Epithelial cell of prostate (primary cell): ENCODE data around the gene SELENOS.

Experiments used
- DNase-seq: peaks from one replicate; pipeline ENCODE4 v3.0.0-alpha.2; 2011; ENCODE audit warnings: low read depth, low spot score
- H3K27ac ChIP-seq: fragments of 450-650 bp; 2 replicates; pipeline ENCODE4 v1.5.1; 2017; ENCODE audit warnings: mild to moderate bottlenecking

The SELENOS gene, protein sequence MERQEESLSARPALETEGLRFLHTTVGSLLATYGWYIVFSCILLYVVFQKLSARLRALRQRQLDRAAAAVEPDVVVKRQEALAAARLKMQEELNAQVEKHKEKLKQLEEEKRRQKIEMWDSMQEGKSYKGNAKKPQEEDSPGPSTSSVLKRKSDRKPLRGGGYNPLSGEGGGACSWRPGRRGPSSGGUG

GRCh38 chr15:101277038-101277822 lies at the start of gene SELENOS:
SELENOS (minus strand) TSS chr15:101277485; CDS start chr15:101277417, 68 bp downstream.
- peak; percentile 37 for DNase-seq

GRCh38 chr15:101326462-101327146 lies 49.3 kb upstream of the SELENOS start:
- DNase-seq, result no peak
- no peak overlapping the region for H3K27ac ChIP-seq

More at GRCh38 chr15:101277038-101277822, at the start of gene SELENOS:
- peak within 1 kb of the TSS; percentile 73 for H3K27ac ChIP-seq

DNA sequence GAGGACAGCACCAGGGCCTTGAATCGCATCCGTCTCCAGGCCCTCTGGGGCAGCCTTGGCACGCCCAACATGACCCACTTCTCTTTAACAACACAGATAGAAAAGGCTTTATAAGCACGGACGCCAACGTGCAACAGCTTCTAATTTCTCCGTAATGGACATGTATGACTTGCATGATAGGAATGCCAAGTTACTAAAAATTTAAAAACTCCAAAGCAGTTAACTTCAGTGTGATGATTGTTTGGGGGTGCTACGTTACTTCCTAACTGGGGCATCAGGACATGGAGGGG lies 48.7 kb upstream of the SELENOS start:
- H3K27ac ChIP-seq, result no peak overlapping the region
- DNase-seq, result no peak

- no peak overlapping the region for H3K27ac ChIP-seq
- DNase-seq, result no peak
Measured at GRCh38 chr15:101325263-101326025, 48.2 kb upstream of the SELENOS start.

- DNase-seq, result no peak
- no peak overlapping the region for H3K27ac ChIP-seq
Measured at GRCh38 chr15:101324524-101325177, 47.4 kb upstream of the SELENOS start.

DNA sequence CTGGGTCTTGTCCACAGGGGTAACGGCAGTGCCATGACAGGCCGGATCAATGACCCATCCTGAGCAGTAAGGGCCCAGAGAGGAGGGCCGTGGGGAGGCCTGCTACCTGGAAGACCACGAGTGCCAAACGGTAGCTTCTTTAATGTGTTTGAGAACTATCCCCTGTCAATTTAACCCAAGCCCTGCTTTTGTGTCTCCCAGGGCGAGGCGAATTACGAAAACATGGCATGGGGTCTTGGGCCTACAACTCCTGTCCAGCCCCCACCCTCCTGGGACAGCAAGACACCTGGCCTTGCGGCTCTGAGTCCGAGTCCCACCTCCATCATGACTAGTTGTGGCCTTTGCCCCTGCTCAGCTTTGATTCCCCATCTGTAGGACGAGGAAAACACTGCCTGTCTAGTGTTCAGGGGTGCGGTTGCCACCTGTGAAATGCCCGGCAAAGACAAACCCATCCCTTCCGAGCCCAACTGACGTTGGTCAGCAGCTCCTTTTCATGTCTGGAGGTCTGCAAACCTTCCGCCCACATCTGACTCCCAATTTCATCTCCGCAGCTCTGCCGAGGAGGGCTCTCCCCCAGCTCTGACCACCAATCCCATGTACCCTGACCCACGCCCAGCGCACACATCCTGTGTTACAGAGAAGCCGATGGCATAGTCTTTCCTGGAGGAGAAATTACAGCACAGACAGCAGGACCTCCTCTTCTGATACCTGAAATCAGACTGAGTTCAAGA lies 46.7 kb upstream of the SELENOS start:
- no peak for DNase-seq
- H3K27ac ChIP-seq, result no peak overlapping the region

GRCh38 chr15:101322854-101323477 lies 45.7 kb upstream of the SELENOS start:
- H3K27ac ChIP-seq, result no peak overlapping the region
- DNase-seq, result no peak

DNA sequence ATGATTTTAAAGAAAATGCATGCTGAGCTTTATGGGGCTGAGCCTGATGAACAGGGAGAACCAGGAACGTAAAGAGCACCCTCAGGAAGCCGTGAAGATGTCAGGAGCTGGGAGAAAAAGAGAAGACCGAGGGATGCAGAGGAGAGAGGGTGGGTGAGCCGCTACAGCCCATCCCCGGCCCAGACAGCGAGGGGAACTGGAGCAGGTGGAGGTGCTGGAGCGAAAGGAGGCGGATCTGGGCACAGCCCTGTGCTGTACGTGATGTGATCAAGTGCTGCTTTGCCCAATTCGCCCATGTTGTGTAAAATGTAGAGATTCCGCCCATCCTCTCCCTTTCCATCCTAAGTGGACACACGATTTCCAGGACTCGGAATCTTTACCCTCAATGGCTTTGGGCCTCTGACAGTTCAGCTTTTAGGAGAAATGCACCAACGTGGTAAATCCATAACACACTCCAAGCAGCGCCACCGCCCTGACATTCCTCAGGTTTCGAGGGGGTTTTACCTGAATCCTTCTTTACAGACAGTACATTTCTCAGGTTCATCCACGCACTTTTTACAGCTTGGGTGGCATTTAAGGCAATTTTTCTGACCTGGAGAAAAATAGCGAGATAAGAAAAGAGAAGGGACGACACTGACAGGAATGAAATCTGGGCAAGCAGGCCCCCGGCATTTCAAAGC lies 44.9 kb upstream of the SELENOS start:
- H3K27ac ChIP-seq, result no peak overlapping the region
- no peak for DNase-seq

DNA sequence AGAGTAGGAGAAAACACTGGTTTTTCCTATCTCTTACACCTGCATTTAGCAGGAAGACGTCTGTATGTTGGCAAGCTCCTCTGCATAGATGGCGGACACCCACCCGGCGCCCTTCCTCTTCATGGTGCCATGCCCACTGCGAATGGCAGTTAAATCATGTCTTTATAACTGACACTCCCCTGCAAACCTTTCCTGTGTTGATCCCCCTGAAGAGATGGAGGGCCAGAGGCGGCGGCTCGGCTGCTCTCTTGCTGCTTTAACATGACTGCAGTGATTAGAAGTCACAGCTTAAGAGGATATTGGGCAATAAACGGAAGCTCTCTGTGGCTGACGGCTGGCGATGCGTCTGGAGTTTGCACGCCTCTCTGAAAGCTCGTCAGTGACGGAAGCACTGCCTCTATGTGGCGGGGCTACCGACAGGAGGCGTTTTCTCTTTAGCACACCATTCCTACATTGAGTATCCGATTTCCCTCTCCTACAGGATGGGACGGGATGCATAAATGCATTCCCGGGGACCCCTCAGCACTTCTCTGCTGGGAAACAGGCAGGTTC lies 43.3 kb upstream of the SELENOS start:
- no peak for DNase-seq
- H3K27ac ChIP-seq, result no peak overlapping the region

GRCh38 chr15:101318839-101319238 lies 41.6 kb upstream of the SELENOS start:
- DNase-seq, result no peak
- peak overlapping the region; percentile 32 for H3K27ac ChIP-seq

GRCh38 chr15:101318147-101318819 lies 41.0 kb upstream of the SELENOS start:
- peak overlapping the region; percentile 32 for H3K27ac ChIP-seq
- peak; percentile 18 for DNase-seq

DNA sequence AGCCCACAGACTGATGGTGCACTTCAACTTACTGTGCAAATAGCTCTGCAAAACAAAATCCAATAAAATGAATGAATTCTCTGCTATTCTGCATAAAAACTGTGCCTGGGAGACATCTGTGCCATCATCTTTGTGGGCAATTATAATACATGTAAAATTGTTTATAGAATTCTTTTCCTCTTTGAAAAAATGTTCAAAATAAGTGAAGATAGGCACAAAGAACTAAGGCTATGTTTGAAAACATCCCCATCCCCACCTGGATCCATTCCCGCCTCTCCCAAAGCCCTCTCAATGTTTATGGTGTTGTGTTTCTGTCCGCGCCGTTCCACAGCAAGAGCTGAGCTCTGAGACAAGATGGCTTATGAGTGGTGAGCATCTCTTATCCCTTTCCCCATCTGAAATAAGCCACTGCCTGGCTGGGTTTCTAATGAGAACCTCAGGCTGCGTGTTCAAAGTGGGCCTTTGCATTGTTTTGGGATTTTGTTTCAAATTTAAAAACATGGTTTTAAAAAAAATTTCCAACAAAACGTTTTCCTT lies 40.1 kb upstream of the SELENOS start:
- H3K27ac ChIP-seq, result peak overlapping the region; percentile 32
- DNase-seq, result no peak

DNA sequence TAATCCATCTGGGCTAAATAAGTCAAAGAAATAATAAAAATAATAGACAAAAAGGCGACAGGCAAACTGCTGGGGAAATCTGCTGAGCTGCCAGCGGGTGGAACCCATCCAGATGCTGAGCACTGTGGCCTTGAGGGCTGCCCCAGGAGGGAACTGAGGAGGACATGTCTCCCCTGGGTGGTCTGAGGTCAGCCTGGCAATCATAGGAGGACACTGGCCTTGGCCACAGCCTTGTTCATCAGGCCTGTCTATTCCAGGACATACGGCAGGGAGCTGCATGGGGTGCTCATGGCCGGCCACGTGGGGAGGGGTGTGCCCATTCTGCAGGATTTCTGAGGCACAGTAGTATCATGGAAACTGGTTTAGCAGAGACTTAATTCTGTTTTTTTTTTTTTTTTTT lies 39.2 kb upstream of the SELENOS start:
- H3K27ac ChIP-seq, result no peak overlapping the region
- no peak for DNase-seq

GRCh38 chr15:101315736-101316135 lies 38.5 kb upstream of the SELENOS start:
- no peak for DNase-seq

DNA sequence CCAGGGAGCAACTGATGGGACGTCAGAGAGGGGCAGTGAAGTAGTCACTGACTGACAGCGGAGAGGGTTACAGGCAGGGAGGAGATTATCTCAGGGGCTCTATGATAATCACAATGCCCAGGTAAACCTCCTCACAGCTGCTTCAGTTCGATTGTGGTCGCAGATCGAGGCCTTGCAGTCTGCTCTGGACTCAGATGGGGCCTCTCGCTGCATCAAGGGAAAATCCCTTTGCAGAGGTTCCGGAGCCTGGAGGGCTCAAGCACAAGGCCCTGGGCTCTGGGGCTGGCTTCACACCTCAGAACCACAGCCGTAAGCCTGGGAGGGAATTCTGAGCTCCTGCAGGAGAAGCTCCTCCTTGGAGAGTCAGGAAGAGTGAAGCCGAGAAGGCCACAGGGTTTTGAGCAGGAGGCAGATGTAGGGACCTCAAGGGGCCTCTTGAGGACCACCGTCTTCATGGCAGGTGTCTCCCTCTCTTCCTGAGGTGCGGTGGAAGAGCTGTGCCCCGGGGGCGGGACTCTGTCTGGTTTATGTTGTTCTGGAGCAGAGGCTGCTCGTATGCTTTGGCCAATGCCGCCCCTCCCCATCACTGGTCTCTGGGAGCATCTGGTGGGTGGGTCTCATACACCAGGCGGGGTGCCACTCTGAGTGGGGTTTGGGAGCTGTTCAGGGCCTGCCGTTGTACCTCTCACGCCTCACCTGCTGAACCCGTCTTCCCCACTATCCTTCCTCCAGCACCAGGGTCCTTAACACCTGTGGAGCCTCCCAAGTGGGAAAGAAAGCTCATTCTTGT lies 37.2 kb upstream of the SELENOS start:
- no peak overlapping the region for H3K27ac ChIP-seq
- no peak for DNase-seq

More at GRCh38 chr15:101315736-101316135, 38.5 kb upstream of the SELENOS start:
- no peak overlapping the region for H3K27ac ChIP-seq

GRCh38 chr15:101313041-101313761 lies 35.9 kb upstream of the SELENOS start:
- DNase-seq, result no peak
- no peak overlapping the region for H3K27ac ChIP-seq
